HepG2 (cell line): ENCODE data around the gene POLN. TPM values are rescaled to one million over a fixed set of nuclear protein-coding genes. Genes with fewer than 3 reads are reported as not detected.
A peak's percentile ranks its signal among the peaks of the same experiment; 100 is the strongest.

Source experiments
- ATF7 ChIP-seq, 2 experiments: fragments of 450-650 bp in 1 of 2; sonication (generic) in 1 of 2; formaldehyde crosslinking in 1 of 2; IDR thresholded peaks; 2 replicates each; pipeline versions ENCODE4 v1.4.0 to v1.6.1; 2016 to 2020; ENCODE audit warnings: antibody characterized with exemption in 1 of 2, mild to moderate bottlenecking in 1 of 2, missing genetic modification reagents in 1 of 2
- BCL6 ChIP-seq: IDR thresholded peaks from 2 replicates; pipeline ENCODE4 v1.6.1; 2016; ENCODE audit warnings: missing genetic modification reagents, missing compliant biosample characterization
- CAMTA2 ChIP-seq: sonication (generic); formaldehyde crosslinking; IDR thresholded peaks from 2 replicates; pipeline ENCODE4 v1.4.0; 2020; ENCODE audit warnings: mild to moderate bottlenecking, missing genetic modification reagents, borderline replicate concordance
- CCDC6 ChIP-seq: sonication (generic); formaldehyde crosslinking; IDR thresholded peaks from 2 replicates; pipeline ENCODE4 v1.8.1; 2022; ENCODE audit warnings: mild to moderate bottlenecking, missing genetic modification reagents, moderate library complexity
- KAT8 ChIP-seq: IDR thresholded peaks from 2 replicates; pipeline ENCODE4 v1.6.1; 2016; ENCODE audit warnings: missing genetic modification reagents, missing compliant biosample characterization
- MIER2 ChIP-seq: IDR thresholded peaks from 2 replicates; pipeline ENCODE4 v1.6.1; 2016; ENCODE audit warnings: missing biosample characterization, missing genetic modification reagents
- RBFOX2 ChIP-seq: fragments of 200-400 bp; formaldehyde crosslinking; IDR thresholded peaks from 2 replicates; pipeline ENCODE4 v1.6.1; 2017; ENCODE audit warnings: low read depth, mild to moderate bottlenecking, low read length
- RBM22 ChIP-seq: fragments of 200-400 bp; formaldehyde crosslinking; optimal IDR thresholded peaks from 2 replicates; pipeline ENCODE3; 2017; ENCODE audit warnings: mild to moderate bottlenecking, low read length, moderate library complexity
- RXRA ChIP-seq: sonication (generic); formaldehyde crosslinking; IDR thresholded peaks from 2 replicates; pipeline ENCODE4 v1.5.1; 2020; ENCODE audit warnings: missing genetic modification reagents
- SMARCE1 ChIP-seq: fragments of 450-650 bp; IDR thresholded peaks from 2 replicates; pipeline ENCODE4 v1.6.1; 2017; ENCODE audit warnings: borderline replicate concordance
- SYNCRIP ChIP-seq: fragments of 200-400 bp; formaldehyde crosslinking; IDR thresholded peaks from 2 replicates; pipeline ENCODE4 v1.6.1; 2018; ENCODE audit warnings: mild to moderate bottlenecking, low read depth, low read length; ENCODE audit not compliant: insufficient read depth
- ZNF10 ChIP-seq: sonication (generic); formaldehyde crosslinking; IDR thresholded peaks from 2 replicates; pipeline ENCODE4 v1.4.0; 2020; ENCODE audit warnings: mild to moderate bottlenecking, low read depth, missing genetic modification reagents, borderline replicate concordance
- ZNF33A ChIP-seq: sonication (generic); formaldehyde crosslinking; IDR thresholded peaks from 2 replicates; pipeline ENCODE4 v1.5.1; 2020; ENCODE audit warnings: missing genetic modification reagents, mild to moderate bottlenecking, moderate library complexity, borderline replicate concordance
- ZNF446 ChIP-seq: sonication (generic); formaldehyde crosslinking; IDR thresholded peaks from 2 replicates; pipeline ENCODE4 v1.5.0; 2020; ENCODE audit warnings: mild to moderate bottlenecking, missing genetic modification reagents
- ZNF501 ChIP-seq: sonication (generic); formaldehyde crosslinking; IDR thresholded peaks from 2 replicates; pipeline ENCODE4 v1.5.1; 2020; ENCODE audit warnings: mild to moderate bottlenecking, moderate library complexity, missing genetic modification reagents
- ZNF672 ChIP-seq: sonication (generic); formaldehyde crosslinking; IDR thresholded peaks from 2 replicates; pipeline ENCODE4 v1.8.1; 2022; ENCODE audit warnings: missing genetic modification reagents
- ZZZ3 ChIP-seq: sonication (generic); formaldehyde crosslinking; IDR thresholded peaks from 2 replicates; pipeline ENCODE4 v1.4.0; 2020; ENCODE audit warnings: missing genetic modification reagents, mild to moderate bottlenecking, borderline replicate concordance
- polyA plus RNA-seq, 8 experiments: library from polyadenylated mRNA; depleted of rRNA in 3 of 8; stranded (reverse) in 7 of 8; unstranded in 1 of 8; fragments of >200 nt; fragmentation: Illumina TruSeq in 4 of 8; extraction: Trizol in 4 of 8; gene quantifications; 2 replicates each; pipeline versions ENCODE4 v1.2.1 to v1.2.3, GENCODE V29; 2011 to 2016; ENCODE audit warnings: low read depth in 4 of 8, missing spikeins in 1 of 8, mixed read lengths in 1 of 8; ENCODE audit not compliant: insufficient read depth in 1 of 8
- total RNA-seq, 5 experiments: library from RNA; depleted of rRNA; stranded (reverse); fragments of >200 nt; fragmentation: Illumina TruSeq; extraction: Trizol; gene quantifications; 2 replicates each; pipeline ENCODE4 v1.2.3, GENCODE V29; 2016; ENCODE audit warnings: low read depth in 1 of 5
- TF ChIP-seq, protein P1 (sequence below): IDR thresholded peaks from 2 replicates; pipeline ENCODE4 v1.6.1; 2016
- TF ChIP-seq, protein P2 (sequence below): sonication (generic); formaldehyde crosslinking; IDR thresholded peaks from 2 replicates; pipeline ENCODE4 v1.4.0; 2020; ENCODE audit warnings: mild to moderate bottlenecking, missing genetic modification reagents
- TF ChIP-seq, protein P3 (sequence below): conservative IDR thresholded peaks from 2 replicates; pipeline ENCODE4 v1.6.1; 2018; ENCODE audit warnings: missing genetic modification reagents
- TF ChIP-seq, protein P4 (sequence below): IDR thresholded peaks from 2 replicates; pipeline ENCODE4 v1.6.1; 2016; ENCODE audit warnings: low read depth
- TF ChIP-seq, protein P5 (sequence below): sonication (generic); formaldehyde crosslinking; IDR thresholded peaks from 2 replicates; pipeline ENCODE4 v1.5.0; 2020; ENCODE audit warnings: missing genetic modification reagents

POLN gene
- total and polyA plus RNA-seq, 2 of the 13 experiments (the other 11 are each of a cell fraction or from before 2014, with no cell fraction given), result 0.93 to 1.5 TPM

DNA sequence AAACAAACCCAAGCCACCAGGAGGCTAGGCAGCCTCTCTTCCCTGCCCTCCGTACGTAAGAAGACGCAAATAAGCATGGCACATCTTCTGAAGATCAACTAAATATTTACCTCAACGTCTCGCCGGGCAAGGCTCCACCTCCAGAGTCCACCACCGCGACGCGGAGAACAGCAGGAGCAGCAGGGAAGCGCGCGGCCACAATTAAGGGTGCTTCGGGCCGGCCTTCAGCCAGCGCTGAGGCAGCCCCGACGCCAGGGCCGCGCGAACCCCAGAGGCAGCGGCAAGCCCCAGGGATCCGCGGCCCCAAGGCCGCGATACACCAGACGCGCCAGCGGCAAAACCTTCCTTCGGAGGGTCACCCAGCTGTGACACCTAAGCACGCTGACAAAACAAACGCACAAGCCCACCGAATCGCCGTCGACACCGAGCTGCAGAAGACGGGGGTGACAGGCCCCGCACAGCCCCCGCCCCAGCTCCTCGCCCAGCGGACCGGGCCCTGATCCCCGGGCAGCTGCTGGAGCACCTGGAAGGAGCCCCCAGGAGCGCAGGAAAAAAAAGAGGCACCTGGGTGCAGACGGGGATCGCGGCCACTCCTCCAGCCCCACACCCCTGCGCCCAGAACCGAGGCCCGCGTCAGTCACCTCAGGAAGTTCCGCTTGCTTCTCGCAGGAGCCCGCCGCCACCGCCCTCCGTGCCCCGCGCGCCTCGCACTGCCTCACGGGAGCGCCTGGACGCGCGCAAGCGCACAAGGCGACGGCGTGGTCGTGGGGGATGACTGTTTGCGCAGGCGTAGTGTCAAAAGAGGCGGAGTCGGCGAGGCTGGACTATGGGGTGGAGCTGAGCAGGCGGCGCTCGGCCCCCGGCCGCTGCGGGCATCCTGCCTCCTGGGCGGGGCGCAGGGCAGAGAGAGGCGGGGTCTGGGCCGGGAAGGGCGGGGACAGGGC, at the start of gene POLN, which contains the start of gene HAUS3 (continued):
- TF ChIP-seq SMARCE1, result no peak
- peak; percentile 93 for TF ChIP-seq ZNF501 (CRISPR knock-in tag)
- TF ChIP-seq CCDC6 (CRISPR knock-in tag), result peak; percentile 67; the same call in 1 of the 2 replicates
- 0 out of 2 replicates have a peak, but pooled peaks have one; percentile 13 for TF ChIP-seq BCL6 (CRISPR knock-in tag)
- TF ChIP-seq, protein P1, sequence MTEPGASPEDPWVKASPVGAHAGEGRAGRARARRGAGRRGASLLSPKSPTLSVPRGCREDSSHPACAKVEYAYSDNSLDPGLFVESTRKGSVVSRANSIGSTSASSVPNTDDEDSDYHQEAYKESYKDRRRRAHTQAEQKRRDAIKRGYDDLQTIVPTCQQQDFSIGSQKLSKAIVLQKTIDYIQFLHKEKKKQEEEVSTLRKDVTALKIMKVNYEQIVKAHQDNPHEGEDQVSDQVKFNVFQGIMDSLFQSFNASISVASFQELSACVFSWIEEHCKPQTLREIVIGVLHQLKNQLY, result peak; percentile 62
- TF ChIP-seq ZNF10, result no peak
- TF ChIP-seq KAT8, result peak; percentile 80
- TF ChIP-seq MIER2 (CRISPR knock-in tag), result no peak
- no peak for TF ChIP-seq ZNF446
- peak; percentile 28; the same call in 1 of the 2 replicates for TF ChIP-seq RXRA
- TF ChIP-seq SYNCRIP, result no peak
- TF ChIP-seq, protein P2, sequence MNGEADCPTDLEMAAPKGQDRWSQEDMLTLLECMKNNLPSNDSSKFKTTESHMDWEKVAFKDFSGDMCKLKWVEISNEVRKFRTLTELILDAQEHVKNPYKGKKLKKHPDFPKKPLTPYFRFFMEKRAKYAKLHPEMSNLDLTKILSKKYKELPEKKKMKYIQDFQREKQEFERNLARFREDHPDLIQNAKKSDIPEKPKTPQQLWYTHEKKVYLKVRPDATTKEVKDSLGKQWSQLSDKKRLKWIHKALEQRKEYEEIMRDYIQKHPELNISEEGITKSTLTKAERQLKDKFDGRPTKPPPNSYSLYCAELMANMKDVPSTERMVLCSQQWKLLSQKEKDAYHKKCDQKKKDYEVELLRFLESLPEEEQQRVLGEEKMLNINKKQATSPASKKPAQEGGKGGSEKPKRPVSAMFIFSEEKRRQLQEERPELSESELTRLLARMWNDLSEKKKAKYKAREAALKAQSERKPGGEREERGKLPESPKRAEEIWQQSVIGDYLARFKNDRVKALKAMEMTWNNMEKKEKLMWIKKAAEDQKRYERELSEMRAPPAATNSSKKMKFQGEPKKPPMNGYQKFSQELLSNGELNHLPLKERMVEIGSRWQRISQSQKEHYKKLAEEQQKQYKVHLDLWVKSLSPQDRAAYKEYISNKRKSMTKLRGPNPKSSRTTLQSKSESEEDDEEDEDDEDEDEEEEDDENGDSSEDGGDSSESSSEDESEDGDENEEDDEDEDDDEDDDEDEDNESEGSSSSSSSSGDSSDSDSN (CRISPR knock-in tag), result peak; percentile 84
- TF ChIP-seq, protein P3, sequence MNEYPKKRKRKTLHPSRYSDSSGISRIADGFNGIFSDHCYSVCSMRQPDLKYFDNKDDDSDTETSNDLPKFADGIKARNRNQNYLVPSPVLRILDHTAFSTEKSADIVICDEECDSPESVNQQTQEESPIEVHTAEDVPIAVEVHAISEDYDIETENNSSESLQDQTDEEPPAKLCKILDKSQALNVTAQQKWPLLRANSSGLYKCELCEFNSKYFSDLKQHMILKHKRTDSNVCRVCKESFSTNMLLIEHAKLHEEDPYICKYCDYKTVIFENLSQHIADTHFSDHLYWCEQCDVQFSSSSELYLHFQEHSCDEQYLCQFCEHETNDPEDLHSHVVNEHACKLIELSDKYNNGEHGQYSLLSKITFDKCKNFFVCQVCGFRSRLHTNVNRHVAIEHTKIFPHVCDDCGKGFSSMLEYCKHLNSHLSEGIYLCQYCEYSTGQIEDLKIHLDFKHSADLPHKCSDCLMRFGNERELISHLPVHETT (CRISPR knock-in tag), result peak; percentile 73; the same call in 1 of the 2 replicates
- TF ChIP-seq RBFOX2, result peak; percentile 80
- no peak for TF ChIP-seq ZNF672
- no peak for TF ChIP-seq ZNF33A (CRISPR knock-in tag)
- TF ChIP-seq, protein P4, sequence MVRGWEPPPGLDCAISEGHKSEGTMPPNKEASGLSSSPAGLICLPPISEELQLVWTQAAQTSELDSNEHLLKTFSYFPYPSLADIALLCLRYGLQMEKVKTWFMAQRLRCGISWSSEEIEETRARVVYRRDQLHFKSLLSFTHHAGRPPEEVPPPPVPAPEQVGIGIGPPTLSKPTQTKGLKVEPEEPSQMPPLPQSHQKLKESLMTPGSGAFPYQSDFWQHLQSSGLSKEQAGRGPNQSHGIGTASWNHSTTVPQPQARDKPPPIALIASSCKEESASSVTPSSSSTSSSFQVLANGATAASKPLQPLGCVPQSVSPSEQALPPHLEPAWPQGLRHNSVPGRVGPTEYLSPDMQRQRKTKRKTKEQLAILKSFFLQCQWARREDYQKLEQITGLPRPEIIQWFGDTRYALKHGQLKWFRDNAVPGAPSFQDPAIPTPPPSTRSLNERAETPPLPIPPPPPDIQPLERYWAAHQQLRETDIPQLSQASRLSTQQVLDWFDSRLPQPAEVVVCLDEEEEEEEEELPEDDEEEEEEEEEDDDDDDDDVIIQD (CRISPR knock-in tag), result peak; percentile 52; the same call in 1 of the 2 replicates
- TF ChIP-seq, protein P5, sequence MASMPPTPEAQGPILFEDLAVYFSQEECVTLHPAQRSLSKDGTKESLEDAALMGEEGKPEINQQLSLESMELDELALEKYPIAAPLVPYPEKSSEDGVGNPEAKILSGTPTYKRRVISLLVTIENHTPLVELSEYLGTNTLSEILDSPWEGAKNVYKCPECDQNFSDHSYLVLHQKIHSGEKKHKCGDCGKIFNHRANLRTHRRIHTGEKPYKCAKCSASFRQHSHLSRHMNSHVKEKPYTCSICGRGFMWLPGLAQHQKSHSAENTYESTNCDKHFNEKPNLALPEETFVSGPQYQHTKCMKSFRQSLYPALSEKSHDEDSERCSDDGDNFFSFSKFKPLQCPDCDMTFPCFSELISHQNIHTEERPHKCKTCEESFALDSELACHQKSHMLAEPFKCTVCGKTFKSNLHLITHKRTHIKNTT (CRISPR knock-in tag), result 0 out of 2 replicates have a peak, but pooled peaks have one; percentile 37
- 0 out of 2 replicates have a peak, but pooled peaks have one; percentile 32 for TF ChIP-seq ZZZ3 (CRISPR knock-in tag)
- TF ChIP-seq RBM22, result no peak
- no peak; the same call in 1 of the 2 replicates for TF ChIP-seq CAMTA2 (CRISPR knock-in tag)
- TF ChIP-seq ATF7 (IDR thresholded peaks at IDR 0.05), result no peak
- TF ChIP-seq ATF7 (CRISPR knock-in tag; IDR thresholded peaks at IDR 0.05), result 0 out of 2 replicates have a peak, but pooled peaks have one; percentile 34
